ENCODE data around the gene SYNE1.

DNA sequence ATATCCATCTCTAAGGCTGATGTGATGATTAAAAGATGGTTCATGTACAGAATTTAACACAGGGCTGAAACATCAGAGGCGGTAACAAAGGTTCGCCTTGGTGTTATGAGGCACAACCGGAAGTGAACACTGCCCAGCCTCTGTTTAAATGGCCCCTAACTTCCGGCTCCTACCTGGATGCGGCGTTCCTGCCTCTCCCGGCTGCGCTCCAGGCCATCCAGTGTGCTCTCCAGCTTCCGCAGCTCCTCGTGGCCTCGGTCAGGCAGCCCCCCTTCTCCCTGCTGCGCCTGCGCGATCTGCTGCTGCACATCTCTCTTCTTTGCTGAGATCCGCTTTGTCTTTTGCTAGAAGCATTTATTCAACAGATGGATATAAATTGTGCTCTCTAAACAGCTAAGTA, 195.3 kb downstream of the SYNE1 start:
- TF ChIP-seq POLR2A (IDR thresholded peaks at IDR 0.05; ENCODE audit: low read length) = no peak
- TF ChIP-seq GATA1 (IDR thresholded peaks at IDR 0.05; ENCODE audit: low read depth, low read length) = no peak

All from erythroblast (primary cell).